ENCODE results near the gene CACNA1E. TPM values are rescaled to one million over a fixed set of nuclear protein-coding genes. Genes with fewer than 3 reads are reported as not detected.

The CACNA1E gene
- total RNA-seq, 2 donors from 2014 or later, result 0.44 to 0.53 TPM

- Histone ChIP-seq H3K4me3 (no peak overlapping the region), H3K27ac (no peak overlapping the region), H3K4me1 (peaks cover 10% of the 10 kb centered on the region), H3K9ac (ENCODE audit: low read depth in 2 of 2, low read length in 2 of 2) (no peak overlapping the region), H3K27me3 (no peaks in the 10 kb centered on the region), H3K9me3 (no peaks in the 10 kb centered on the region), H3K36me3 (no peaks in the 10 kb centered on the region)
- intact Hi-C loops (cut with DNase I), result no loop called here
- TF ChIP-seq CTCF (IDR thresholded peaks at IDR 0.05), result no peak
- DNase-seq, result no peak
Observed at GRCh38 chr1:181646710-181647109, 163.4 kb downstream of the CACNA1E start.

GRCh38 chr1:181647314-181648035 lies 164.2 kb downstream of the CACNA1E start:
- H3K9me3 ChIP-seq, result no peaks in the 10 kb centered on the region
- H3K36me3 ChIP-seq, result no peaks in the 10 kb centered on the region
- DNase-seq, result peak; percentile 88
- H3K4me3 ChIP-seq, result no peak overlapping the region
- intact Hi-C loops (cut with DNase I), result no loop called here
- TF ChIP-seq CTCF (IDR thresholded peaks at IDR 0.05), result no peak
- H3K27ac ChIP-seq, result peak overlapping the region; percentile 65
- no peak overlapping the region for H3K9ac ChIP-seq (ENCODE audit: low read depth in 2 of 2, low read length in 2 of 2)
- H3K27me3 ChIP-seq, result no peaks in the 10 kb centered on the region
- H3K4me1 ChIP-seq, result peaks cover 10% of the 10 kb centered on the region

GRCh38 chr1:181651276-181651675 lies 168.0 kb downstream of the CACNA1E start:
- no peak for DNase-seq
- intact Hi-C loops (cut with DNase I), result no loop called here
- Histone ChIP-seq H3K27me3 (no peaks in the 10 kb centered on the region), H3K4me1 (peaks cover 10% of the 10 kb centered on the region), H3K4me3 (no peak overlapping the region), H3K9ac (ENCODE audit: low read depth in 2 of 2, low read length in 2 of 2) (no peak overlapping the region), H3K9me3 (no peaks in the 10 kb centered on the region), H3K36me3 (no peaks in the 10 kb centered on the region), H3K27ac (no peak overlapping the region)
- TF ChIP-seq CTCF (IDR thresholded peaks at IDR 0.05), result no peak

GRCh38 chr1:181655756-181656155 lies 172.4 kb downstream of the CACNA1E start:
- no peak for DNase-seq
- TF ChIP-seq CTCF (IDR thresholded peaks at IDR 0.05), result no peak
- Histone ChIP-seq H3K27ac (no peak overlapping the region), H3K36me3 (no peaks in the 10 kb centered on the region), H3K27me3 (no peaks in the 10 kb centered on the region), H3K4me1 (peaks cover 3% of the 10 kb centered on the region), H3K9ac (ENCODE audit: low read depth in 2 of 2, low read length in 2 of 2) (no peak overlapping the region), H3K9me3 (no peaks in the 10 kb centered on the region), H3K4me3 (no peak overlapping the region)
- intact Hi-C loops (cut with DNase I), result no loop called here

- no peaks in the 10 kb centered on the region for H3K9me3 ChIP-seq
- H3K27me3 ChIP-seq, result no peaks in the 10 kb centered on the region
- no peak overlapping the region for H3K27ac ChIP-seq
- intact Hi-C loops (cut with DNase I), result no loop called here
- no peak for DNase-seq
- TF ChIP-seq CTCF (IDR thresholded peaks at IDR 0.05), result no peak
- no peaks in the 10 kb centered on the region for H3K36me3 ChIP-seq
- H3K4me1 ChIP-seq, result peaks cover 3% of the 10 kb centered on the region
- H3K4me3 ChIP-seq, result no peak overlapping the region
- H3K9ac ChIP-seq (ENCODE audit: low read depth in 2 of 2, low read length in 2 of 2), result no peak overlapping the region
Observed at GRCh38 chr1:181656491-181656890, 173.2 kb downstream of the CACNA1E start.
